Adrenal gland (tissue), 5 donors: ENCODE data around the gene LRBA.

ENCODE experiments used
- POLR2A ChIP-seq, 2 donors: fragments of 450-650 bp; IDR thresholded peaks; one replicate each; pipeline ENCODE4 v1.6.1; 2017; ENCODE audit warnings: antibody characterized with exemption in 2 of 2, mild to moderate bottlenecking in 2 of 2, moderate library complexity in 1 of 2
- TF ChIP-seq, protein P1 (sequence below), 6 experiments: fragments of 450-650 bp in 4 of 6; fragments of 200-600 bp in 2 of 6; sonication (generic) in 1 of 6; IDR thresholded peaks; 1 replicate in 5 of 6; 2 replicates in 1 of 6; pipeline versions ENCODE4 v1.5.1 to v1.8.0; 2016 to 2021; ENCODE audit warnings: antibody characterized with exemption in 6 of 6, mild to moderate bottlenecking in 2 of 6, moderate library complexity in 1 of 6
- donor health status: DM: no; HTN: no; CAD: no.

DNA sequence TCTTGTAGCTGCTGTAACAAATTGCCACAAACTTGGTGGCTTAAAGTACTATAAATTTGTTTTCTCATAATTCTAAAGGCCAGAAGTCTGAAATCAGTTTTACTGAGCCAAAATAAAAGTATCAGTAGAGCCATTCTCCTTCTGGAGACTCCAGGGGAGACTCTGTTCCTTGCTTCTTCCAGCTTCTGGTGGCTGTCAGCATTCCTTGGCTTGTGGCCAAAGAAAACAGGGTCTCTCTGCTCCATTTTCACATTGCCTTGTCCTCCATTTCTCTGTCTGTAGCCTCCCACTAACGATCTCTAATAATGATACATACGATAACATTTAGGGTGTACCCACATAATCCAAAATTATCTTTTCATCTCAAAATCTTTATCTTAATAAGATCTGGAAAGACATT is 232.8 kb downstream of the LRBA start:
- TF ChIP-seq, protein P1, sequence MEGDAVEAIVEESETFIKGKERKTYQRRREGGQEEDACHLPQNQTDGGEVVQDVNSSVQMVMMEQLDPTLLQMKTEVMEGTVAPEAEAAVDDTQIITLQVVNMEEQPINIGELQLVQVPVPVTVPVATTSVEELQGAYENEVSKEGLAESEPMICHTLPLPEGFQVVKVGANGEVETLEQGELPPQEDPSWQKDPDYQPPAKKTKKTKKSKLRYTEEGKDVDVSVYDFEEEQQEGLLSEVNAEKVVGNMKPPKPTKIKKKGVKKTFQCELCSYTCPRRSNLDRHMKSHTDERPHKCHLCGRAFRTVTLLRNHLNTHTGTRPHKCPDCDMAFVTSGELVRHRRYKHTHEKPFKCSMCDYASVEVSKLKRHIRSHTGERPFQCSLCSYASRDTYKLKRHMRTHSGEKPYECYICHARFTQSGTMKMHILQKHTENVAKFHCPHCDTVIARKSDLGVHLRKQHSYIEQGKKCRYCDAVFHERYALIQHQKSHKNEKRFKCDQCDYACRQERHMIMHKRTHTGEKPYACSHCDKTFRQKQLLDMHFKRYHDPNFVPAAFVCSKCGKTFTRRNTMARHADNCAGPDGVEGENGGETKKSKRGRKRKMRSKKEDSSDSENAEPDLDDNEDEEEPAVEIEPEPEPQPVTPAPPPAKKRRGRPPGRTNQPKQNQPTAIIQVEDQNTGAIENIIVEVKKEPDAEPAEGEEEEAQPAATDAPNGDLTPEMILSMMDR (IDR thresholded peaks at IDR 0.05): no peak
- no peak for TF ChIP-seq POLR2A (IDR thresholded peaks at IDR 0.05)
